Stimulated activated naive CD4-positive, alpha-beta T cell (primary cell): ENCODE data around the gene RGS19.
A peak's percentile ranks its signal among the peaks of the same experiment; 100 is the strongest.
"Not testable (repeated sequence)": the region's sequence is repeated elsewhere in the genome, so short reads cannot be mapped to it uniquely, and the experiment has no call there.

Experiments used
- DNase-seq, 6 experiments: peaks; one replicate each; lab custom pipeline; 2025; lab: John Stamatoyannopoulos, UW

The RGS19 gene

DNA sequence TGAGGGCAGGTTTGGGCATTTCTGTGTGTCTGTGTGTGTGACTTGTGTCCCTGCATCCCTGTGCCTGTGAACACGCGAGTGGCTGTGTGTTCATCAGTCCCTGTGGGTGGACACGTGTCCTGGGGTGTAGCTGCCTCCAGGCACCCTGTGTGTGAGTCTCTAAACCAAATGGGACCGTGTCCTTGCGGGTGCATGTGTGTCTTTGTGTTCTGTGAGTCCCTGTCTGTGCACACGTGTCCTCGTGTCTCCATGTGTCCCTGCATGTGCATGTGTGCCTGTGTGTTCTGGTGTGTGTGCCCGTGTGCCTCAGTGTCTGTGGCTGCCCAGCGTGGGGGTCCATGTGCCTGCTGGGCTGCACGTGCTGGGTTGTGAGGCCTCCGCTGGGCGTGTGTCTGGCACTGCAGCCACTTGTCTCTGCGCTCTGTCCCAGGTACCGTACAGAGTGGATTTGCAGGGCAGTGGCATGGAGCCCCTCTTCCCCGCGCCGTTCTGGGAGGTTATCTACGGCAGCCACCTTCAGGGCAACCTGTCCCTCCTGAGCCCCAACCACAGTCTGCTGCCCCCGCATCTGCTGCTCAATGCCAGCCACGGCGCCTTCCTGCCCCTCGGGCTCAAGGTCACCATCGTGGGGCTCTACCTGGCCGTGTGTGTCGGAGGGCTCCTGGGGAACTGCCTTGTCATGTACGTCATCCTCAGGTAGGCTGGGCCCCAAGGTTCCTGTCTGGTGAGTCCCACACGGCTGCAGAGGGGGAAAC, 13.1 kb upstream of the RGS19 start:
- no peak for DNase-seq

GRCh38 chr20:64091770-64092169, 12.5 kb upstream of the RGS19 start:
- no peak for DNase-seq

DNA sequence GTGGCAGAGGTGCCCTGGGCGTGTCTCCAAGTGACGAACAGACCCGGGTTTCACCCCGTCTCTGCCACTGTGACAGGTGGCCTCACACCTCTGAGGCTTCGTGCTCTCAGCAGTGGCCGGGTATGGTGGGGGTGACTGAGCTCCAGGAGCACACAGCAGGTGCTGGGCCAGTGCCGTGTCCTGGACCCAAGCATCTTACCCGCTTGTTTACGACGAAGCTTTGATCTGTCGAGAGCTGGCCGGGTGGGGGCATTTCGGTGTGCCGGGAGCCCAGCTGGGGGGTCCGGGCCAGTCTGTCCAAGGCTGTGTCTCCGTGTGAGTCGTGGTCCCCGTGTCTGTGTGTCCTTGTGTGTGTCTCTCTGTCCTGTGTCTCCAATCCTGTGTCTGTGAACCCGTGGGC, 12.0 kb upstream of the RGS19 start:
- DNase-seq, result no peak

DNA sequence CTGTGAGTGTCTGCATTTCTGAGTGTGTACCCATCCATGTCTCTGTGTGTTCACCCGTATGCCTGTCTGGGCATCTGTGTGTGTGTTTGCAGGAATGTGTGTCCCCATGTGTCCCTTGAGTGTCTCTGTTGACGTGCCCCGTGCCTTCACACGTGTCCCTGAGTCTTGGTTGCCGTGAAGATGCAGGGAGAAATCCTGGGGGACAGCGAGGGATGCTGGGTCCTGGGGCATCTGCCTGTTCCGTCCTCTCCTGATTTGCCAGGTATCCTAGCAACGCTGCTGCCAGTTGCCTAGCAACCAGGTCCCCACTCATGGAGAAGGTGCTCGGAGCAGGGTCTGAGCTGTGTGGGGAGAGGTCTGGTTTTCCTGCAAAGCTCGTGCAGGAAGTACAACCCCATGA, 10.8 kb upstream of the RGS19 start:
- no peak for DNase-seq

GRCh38 chr20:64088586-64088985, 9.3 kb upstream of the RGS19 start:
- not testable (repeated sequence) for DNase-seq

DNA sequence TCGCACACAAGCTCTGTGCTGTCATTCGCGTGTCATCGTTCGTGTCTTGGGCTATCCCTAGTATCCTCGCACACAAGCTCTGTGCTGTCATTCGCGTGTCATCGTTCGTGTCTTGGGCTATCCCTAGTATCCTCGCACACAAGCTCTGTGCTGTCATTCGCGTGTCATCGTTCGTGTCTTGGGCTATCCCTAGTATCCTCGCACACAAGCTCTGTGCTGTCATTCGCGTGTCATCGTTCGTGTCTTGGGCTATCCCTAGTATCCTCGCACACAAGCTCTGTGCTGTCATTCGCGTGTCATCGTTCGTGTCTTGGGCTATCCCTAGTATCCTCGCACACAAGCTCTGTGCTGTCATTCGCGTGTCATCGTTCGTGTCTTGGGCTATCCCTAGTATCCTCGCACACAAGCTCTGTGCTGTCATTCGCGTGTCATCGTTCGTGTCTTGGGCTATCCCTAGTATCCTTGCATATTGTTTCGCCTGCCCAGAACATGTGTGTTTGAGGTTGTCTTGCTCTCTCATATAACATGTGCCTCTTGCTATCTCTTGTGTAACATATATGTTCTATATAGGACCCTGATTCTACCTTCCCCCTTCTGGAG, 8.0 kb upstream of the RGS19 start:
- not testable (repeated sequence) for DNase-seq

DNA sequence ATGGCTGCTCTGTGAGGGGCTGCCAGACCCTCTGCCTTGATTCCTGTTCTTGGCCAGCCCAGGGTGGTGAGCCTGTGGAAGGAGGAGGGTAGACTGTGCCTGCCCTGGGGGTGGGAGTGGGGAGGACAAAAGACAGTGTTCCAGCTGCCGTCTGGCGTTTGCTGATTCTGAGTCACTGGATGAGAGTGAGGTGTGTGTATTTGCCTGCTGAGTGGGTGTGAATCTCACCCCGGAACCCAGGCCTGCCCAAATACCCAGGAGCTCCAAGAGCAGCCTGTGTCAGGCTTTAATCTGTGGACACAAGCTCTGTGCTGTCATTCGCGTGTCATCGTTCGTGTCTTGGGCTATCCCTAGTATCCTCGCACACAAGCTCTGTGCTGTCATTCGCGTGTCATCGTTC, 7.5 kb upstream of the RGS19 start:
- no peak for DNase-seq

DNA sequence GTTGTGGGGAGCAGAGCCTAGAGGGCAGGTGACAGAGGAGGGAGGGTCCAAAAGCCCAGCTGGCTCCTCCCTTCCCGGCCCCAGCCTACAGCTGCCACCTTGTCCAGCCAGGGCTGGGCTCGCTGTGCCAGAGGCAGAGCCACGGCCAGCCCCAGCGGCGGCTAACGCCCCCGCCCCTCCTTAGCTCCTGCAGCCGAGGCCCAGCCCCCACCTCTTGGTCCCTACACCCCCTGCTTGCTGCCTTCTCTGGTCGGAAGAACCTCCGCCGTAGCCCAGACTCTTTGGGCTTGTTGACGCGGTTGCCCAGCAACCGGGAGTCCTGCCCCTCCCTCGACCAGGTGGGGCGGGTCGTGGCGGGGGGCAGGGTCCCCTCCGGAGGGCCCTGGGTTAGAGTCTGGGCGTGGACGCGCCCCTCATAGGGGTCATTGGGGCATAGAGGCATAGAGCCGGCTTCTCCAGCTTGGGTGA, 5.4 kb upstream of the RGS19 start:
- DNase-seq, result no peak

GRCh38 chr20:64083804-64084684, 4.7 kb upstream of the RGS19 start, which contains the start of gene LKAAEAR1:
Gene LKAAEAR1 (minus strand): TSS chr20:64084398. CDS start chr20:64084219, 179 bp downstream.
- DNase-seq, result peak in 2 of 6 experiments; percentile 20 to 22

DNA sequence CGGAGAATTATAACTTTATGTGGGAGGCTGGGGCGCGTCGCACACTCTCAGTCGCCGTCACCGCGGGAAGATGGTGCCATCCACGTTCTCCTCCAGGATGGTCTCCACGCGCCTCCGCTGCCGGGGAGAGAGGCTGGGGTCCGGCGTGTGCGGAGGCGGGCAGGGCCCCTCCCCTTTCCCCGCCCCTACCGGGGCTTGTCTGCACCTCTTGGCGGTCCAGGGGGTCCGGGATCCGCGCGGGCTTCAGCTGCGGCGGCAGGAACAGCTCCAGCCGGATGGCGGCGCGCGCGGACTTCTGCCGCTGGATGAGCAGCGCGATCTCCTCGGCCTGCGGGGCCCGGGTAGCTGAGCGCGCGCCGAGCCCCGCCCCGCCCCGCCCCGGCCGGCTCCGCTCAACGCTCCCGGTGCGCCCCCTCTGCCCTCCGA, 4.1 kb upstream of the RGS19 start:
- DNase-seq, result peak; percentile 35 to 59 (median 46)

GRCh38 chr20:64082820-64083377, 3.6 kb upstream of the RGS19 start:
- no peak for DNase-seq

DNA sequence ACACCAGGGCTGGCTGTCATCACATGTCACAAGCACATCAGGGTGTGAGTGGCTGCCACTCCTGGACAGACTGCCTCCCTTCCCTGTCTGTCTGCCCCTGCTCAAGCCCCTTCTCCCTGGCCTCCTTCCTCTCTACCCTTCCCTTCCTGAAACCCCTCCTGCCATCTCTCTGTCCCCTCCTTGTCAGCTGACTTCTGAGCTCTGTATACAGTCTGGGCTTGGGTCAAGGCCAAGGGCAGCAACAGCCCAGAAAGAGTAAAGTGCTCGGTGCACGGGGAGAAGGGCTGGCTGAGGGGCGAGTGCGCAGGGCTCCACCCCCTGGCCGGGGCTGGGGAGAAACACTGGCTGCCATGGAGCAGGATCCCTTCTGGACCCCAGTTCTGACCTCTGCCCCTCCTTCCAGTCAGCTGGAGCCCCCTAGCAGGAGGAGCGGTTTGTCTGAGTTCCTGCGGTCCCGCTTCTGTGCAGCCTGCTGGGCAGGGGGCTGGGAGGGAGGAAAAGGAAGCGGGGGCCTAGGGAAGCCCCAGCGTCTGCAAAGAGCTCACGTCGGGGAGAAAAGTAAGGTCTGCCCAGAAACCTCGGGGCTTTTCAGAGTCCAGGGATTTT, 2.9 kb upstream of the RGS19 start:
- peak in 1 of 6 experiments; percentile 43 for DNase-seq

DNA sequence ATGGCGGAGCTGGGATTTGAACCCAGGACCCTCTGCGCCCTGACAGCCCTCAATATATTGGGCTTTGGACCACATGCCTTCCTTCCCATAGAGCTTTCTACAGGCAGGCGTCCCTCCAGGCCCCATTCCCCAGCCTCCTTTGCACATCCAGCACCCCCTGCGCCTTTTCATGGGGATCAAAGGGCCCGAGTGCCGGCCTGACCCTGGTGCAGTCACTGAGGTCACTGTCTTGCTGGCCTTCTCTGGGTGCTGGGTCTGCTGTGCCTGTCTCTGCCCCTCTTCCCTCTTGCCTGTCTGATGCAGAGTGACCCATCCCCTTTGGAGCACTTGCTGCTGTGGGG, 2.3 kb upstream of the RGS19 start:
- no peak for DNase-seq

DNA sequence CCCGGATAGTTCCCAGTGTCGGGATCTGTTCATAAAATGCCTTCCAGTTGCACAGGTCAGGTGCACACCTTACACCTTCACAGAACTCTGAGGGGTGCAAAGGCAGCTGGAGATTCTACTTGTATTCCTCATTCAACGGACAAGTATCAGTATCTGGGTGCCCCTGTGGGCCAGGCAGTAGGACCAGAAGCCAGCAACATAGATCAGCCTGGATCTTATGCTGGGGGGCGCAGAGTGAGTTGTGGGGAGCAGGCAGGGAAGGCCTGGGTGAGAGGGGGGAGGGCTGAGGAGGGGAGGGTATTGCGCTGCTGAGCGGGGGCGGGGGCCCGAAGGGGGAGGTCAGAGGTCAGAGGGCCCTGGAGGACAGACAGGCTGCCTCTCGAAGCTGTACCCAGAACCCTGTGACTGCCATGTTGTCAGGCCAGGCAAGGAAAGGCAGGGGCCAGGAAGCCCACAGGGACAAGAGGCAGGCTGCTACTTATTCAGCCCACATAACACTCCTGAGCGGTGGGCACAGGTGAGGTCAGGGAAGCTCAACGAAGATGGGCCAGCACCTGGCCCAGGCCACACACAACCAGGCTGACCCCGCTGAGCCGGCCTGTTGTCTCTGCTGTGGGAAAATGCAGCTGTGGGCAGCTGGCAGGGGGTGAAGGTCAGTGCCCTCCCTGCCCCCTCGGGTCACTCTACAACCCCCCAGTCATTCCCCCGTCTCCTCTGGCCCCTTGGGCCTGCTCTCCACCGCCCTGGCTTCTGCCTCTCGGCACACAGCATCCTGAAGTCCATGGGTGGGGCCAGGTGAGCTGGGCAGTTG, 1.7 kb upstream of the RGS19 start:
- peak in 1 of 6 experiments; percentile 29 for DNase-seq

- peak in 5 of 6 experiments; percentile 26 to 68 (median 55) for DNase-seq
These were observed 895 bp upstream of the RGS19 start, which contains the start of gene OPRL1 for GRCh38 chr20:64080013-64080812. Gene OPRL1 (plus strand): TSS chr20:64080082. CDS start chr20:64092721, 12,639 bp downstream.

- DNase-seq, result no peak
These were observed 415 bp downstream of the RGS19 start for GRCh38 chr20:64078934-64079272.

- peak; percentile 34 to 69 (median 58) for DNase-seq
These were observed 1.3 kb downstream of the RGS19 start for GRCh38 chr20:64077876-64078551.

DNA sequence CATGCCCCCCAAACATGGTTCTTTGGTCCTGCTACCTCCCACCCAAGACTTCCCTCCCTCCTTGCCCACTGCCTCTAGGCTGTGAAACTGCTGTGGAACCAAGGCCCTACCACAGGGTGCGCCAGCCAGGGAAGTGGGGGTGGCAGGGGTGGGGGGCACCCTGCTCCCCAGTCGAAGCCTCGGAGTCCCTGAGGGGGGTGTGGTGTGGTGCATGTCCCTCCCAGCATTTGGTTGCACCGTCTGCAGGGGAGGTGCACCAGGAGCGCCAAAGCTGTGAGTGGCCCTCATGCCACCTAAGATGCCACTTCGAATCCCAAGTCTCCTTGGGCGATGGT, 1.8 kb downstream of the RGS19 start:
- peak in 1 of 6 experiments; percentile 49 for DNase-seq

DNA sequence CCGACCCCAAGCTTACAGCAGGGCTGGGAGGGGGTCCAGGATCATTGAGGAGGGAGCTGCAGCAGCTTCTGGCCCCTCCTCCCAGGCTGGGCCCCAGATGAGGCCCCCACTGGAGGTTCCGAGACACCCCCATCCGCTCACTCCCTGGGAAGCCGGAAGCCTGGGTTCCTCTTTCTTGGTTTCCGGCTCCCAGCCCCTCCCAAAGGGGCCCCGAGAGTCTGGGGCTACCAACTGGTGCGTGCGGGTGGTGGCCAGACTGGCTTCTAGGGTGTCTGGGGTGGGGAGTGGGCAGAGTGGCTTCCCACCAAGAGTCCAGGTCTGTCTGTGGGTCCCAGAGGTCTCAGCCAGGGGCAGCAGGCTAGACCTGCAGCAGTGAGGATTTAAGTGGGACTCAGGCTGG, 2.2 kb downstream of the RGS19 start:
- peak in 3 of 6 experiments; percentile 9 to 44 (median 22) for DNase-seq
